HepG2 (cell line): ENCODE results near the gene MFNG. TPM values are rescaled to one million over a fixed set of nuclear protein-coding genes. Genes with fewer than 3 reads are reported as not detected.

Experiments
- ATAC-seq: fragments of 200-7000 bp; cut with Tn5 transposase; 3 replicates; pipeline ENCODE4 v1.9.1; 2020; ENCODE audit warnings: mild to moderate bottlenecking, moderate library complexity
- BruUV-seq: library from RNA; stranded (reverse); fragments of 400-500 nt; replicated peaks from 2 replicates; lab custom pipeline; 2021; lab: Mats Ljungman, UMichigan
- CTCF ChIA-PET: fragments of 300-600 bp; formaldehyde crosslinking; extraction: SDS; loops from one replicate; lab custom pipeline; 2021; ENCODE audit warnings: low total read pairs, inconsistent platforms, low intra/inter-chr PET ratio; lab: Yijun Ruan, JAX
- POLR2A ChIA-PET: fragments of 350-600 bp; sonication (Branson Sonifier 250); formaldehyde crosslinking; loops from one replicate; lab custom pipeline; 2020; ENCODE audit warnings: antibody characterized with exemption, inconsistent platforms; lab: Yijun Ruan, JAX
- DNase-seq: peaks from one replicate; pipeline ENCODE4 v3.0.0-alpha.2; 2015; ENCODE audit warnings: low spot score
- FAIRE-seq: peaks from 3 replicates; lab custom pipeline; 2011; peaks lifted over from hg19 to GRCh38; lab: Jason Lieb, UNC
- H2AFZ ChIP-seq: one replicate; pipeline ENCODE4 v1.6.1; 2011; ENCODE audit warnings: low read length, inconsistent platforms
- H3K27ac ChIP-seq: fragments of 300-600 bp; 3 replicates; pipeline ENCODE4 v1.8.0; 2011; ENCODE audit warnings: mixed run types, mild to moderate bottlenecking, mixed read lengths, low read length, inconsistent platforms; ENCODE audit not compliant: insufficient read depth; ENCODE audit errors: extremely low read length
- H3K27me3 ChIP-seq, 2 experiments: fragments of 200-600 bp in 1 of 2; 2 replicates in 1 of 2; 3 replicates in 1 of 2; pipeline versions ENCODE4 v1.6.0 to v1.8.0; 2011; ENCODE audit warnings: low read length in 2 of 2, mild to moderate bottlenecking in 2 of 2, moderate library complexity in 2 of 2, inconsistent platforms in 1 of 2; ENCODE audit not compliant: insufficient read depth in 2 of 2, control insufficient read depth in 1 of 2
- H3K36me3 ChIP-seq, 2 experiments: fragments of 200-600 bp in 1 of 2; replicated peaks in 1 of 2; 2 replicates in 1 of 2; 3 replicates in 1 of 2; pipeline versions ENCODE4 v1.5.1 to v1.8.0; 2011; ENCODE audit warnings: low read length in 2 of 2, inconsistent platforms in 1 of 2; ENCODE audit not compliant: insufficient read depth in 2 of 2, control insufficient read depth in 1 of 2
- H3K4me1 ChIP-seq: 2 replicates; pipeline ENCODE4 v1.5.1; 2012; ENCODE audit warnings: low read length, inconsistent platforms; ENCODE audit not compliant: insufficient read depth
- H3K4me2 ChIP-seq: 2 replicates; pipeline ENCODE4 v1.6.0; 2011; ENCODE audit warnings: low read depth, low read length, inconsistent platforms
- H3K4me3 ChIP-seq, 3 experiments: fragments of 200-600 bp in 1 of 3; sonication (generic), shearing (Covaris generic) in 1 of 3; replicated peaks in 1 of 3; 2 replicates each; pipeline ENCODE4 v1.5.1; 2011 to 2016; ENCODE audit warnings: low read length in 3 of 3, inconsistent platforms in 2 of 3, low read depth in 2 of 3, mild to moderate bottlenecking in 2 of 3, control low read depth in 1 of 3, mixed read lengths in 1 of 3; ENCODE audit not compliant: insufficient read depth in 1 of 3
- H3K79me2 ChIP-seq: one replicate; pipeline ENCODE4 v1.6.1; 2011; ENCODE audit warnings: low read length, inconsistent platforms; ENCODE audit not compliant: insufficient read depth
- H3K9ac ChIP-seq: 2 replicates; pipeline ENCODE4 v1.6.0; 2011; ENCODE audit warnings: mild to moderate bottlenecking, low read depth, low read length, inconsistent platforms; ENCODE audit not compliant: insufficient read depth
- H3K9me3 ChIP-seq: 2 replicates; pipeline ENCODE4 v1.5.1; 2012; ENCODE audit warnings: mild to moderate bottlenecking, low read length
- H4K20me1 ChIP-seq: 2 replicates; pipeline ENCODE4 v1.6.0; 2011; ENCODE audit warnings: inconsistent platforms, mild to moderate bottlenecking, low read length, moderate library complexity; ENCODE audit not compliant: insufficient read depth
- GRHL1 ChIP-seq: sonication (generic); formaldehyde crosslinking; conservative IDR thresholded peaks from 2 replicates; pipeline ENCODE4 v1.8.0; 2022; ENCODE audit warnings: missing genetic modification reagents
- HHEX ChIP-seq: IDR thresholded peaks from 2 replicates; pipeline ENCODE4 v1.6.1; 2016; ENCODE audit warnings: control low read depth
- JUND ChIP-seq: sonication (generic); formaldehyde crosslinking; IDR thresholded peaks from 2 replicates; pipeline ENCODE4 v1.8.0; 2022; ENCODE audit warnings: mild to moderate bottlenecking, missing genetic modification reagents
- MEIS1 ChIP-seq: sonication (generic); formaldehyde crosslinking; IDR thresholded peaks from 2 replicates; pipeline ENCODE4 v1.9.0; 2021; ENCODE audit warnings: mild to moderate bottlenecking, missing genetic modification reagents, moderate library complexity, borderline replicate concordance
- PHF20 ChIP-seq: sonication (generic); formaldehyde crosslinking; IDR thresholded peaks from 2 replicates; pipeline ENCODE4 v1.5.0; 2020; ENCODE audit warnings: mild to moderate bottlenecking, missing genetic modification reagents
- POGK ChIP-seq: sonication (generic); formaldehyde crosslinking; conservative IDR thresholded peaks from 2 replicates; pipeline ENCODE4 v1.8.0; 2022; ENCODE audit warnings: mild to moderate bottlenecking, moderate library complexity, missing genetic modification reagents
- RFX5 ChIP-seq: IDR thresholded peaks from 2 replicates; pipeline ENCODE4 v1.6.1; 2011; ENCODE audit warnings: low read depth, low read length, improper control_type of control experiment
- SUZ12 ChIP-seq: fragments of 150-350 bp; IDR thresholded peaks from 2 replicates; pipeline ENCODE4 v1.6.1; 2014; ENCODE audit warnings: low read depth, low read length
- ZBED4 ChIP-seq: sonication (generic); formaldehyde crosslinking; IDR thresholded peaks from 2 replicates; pipeline ENCODE4 v1.4.0; 2020; ENCODE audit warnings: missing genetic modification reagents, borderline replicate concordance
- ZBTB8A ChIP-seq: sonication (generic); formaldehyde crosslinking; IDR thresholded peaks from 2 replicates; pipeline ENCODE4 v1.4.0; 2020; ENCODE audit warnings: mild to moderate bottlenecking, low read depth, missing genetic modification reagents, borderline replicate concordance
- ZNF329 ChIP-seq: sonication (generic); formaldehyde crosslinking; IDR thresholded peaks from 2 replicates; pipeline ENCODE4 v1.9.0; 2021; ENCODE audit warnings: low read depth, mild to moderate bottlenecking, missing genetic modification reagents
- ZNF451 ChIP-seq: sonication (generic); formaldehyde crosslinking; IDR thresholded peaks from 2 replicates; pipeline ENCODE4 v1.5.0; 2020; ENCODE audit warnings: mild to moderate bottlenecking, missing genetic modification reagents
- ZNF576 ChIP-seq: sonication (generic); formaldehyde crosslinking; IDR thresholded peaks from 2 replicates; pipeline ENCODE4 v1.4.0; 2020; ENCODE audit warnings: mild to moderate bottlenecking, missing genetic modification reagents
- ZNF704 ChIP-seq: sonication (generic); formaldehyde crosslinking; IDR thresholded peaks from 2 replicates; pipeline ENCODE4 v1.8.1; 2023; ENCODE audit warnings: mild to moderate bottlenecking, inconsistent platforms, moderate library complexity, missing genetic modification reagents, borderline replicate concordance
- WGBS: methylation state at CpG from one replicate; pipeline ENCODE4 v1.1.6; 2017; ENCODE audit warnings: low lambda C conversion rate; 5-methylcytosine and 5-hydroxymethylcytosine counted together
- in situ Hi-C: cut with HindIII; loops from 2 replicates; pipeline ENCODE4 v1.10.0; 2017; ENCODE audit warnings: low pct_unique_long_range_greater_than_20kb; ENCODE audit not compliant: extremely low pct_ligation_motif_present
- intact Hi-C: fragments of 100-400 bp; cut with micrococcal nuclease; formaldehyde crosslinking; loops from one replicate; pipeline ENCODE4 v1.10.0; 2022; ENCODE audit not compliant: unreplicated experiment
- polyA plus RNA-seq, 8 experiments: library from polyadenylated mRNA; depleted of rRNA in 3 of 8; stranded (reverse) in 7 of 8; unstranded in 1 of 8; fragments of >200 nt; fragmentation: Illumina TruSeq in 4 of 8; extraction: Trizol in 4 of 8; gene quantifications; 2 replicates each; pipeline versions ENCODE4 v1.2.1 to v1.2.3, GENCODE V29; 2011 to 2016; ENCODE audit warnings: low read depth in 4 of 8, missing spikeins in 1 of 8, mixed read lengths in 1 of 8; ENCODE audit not compliant: insufficient read depth in 1 of 8
- total RNA-seq, 5 experiments: library from RNA; depleted of rRNA; stranded (reverse); fragments of >200 nt; fragmentation: Illumina TruSeq; extraction: Trizol; gene quantifications; 2 replicates each; pipeline ENCODE4 v1.2.3, GENCODE V29; 2016; ENCODE audit warnings: low read depth in 1 of 5

Gene MFNG
- total and polyA plus RNA-seq, 2 of the 13 experiments (the other 11 are each of a cell fraction or from before 2014, with no cell fraction given): 1.0 to 11.7 TPM

- TF ChIP-seq ZNF576 (CRISPR knock-in tag) (no peak), MEIS1 (no peak)
- TF ChIP-seq, all 625 proteins: peak for 9
Measured at GRCh38 chr22:37535159-37535558, 49.0 kb upstream of the MFNG start (continued).

GRCh38 chr22:37534445-37534844, 48.3 kb upstream of the MFNG start:
- Histone ChIP-seq H4K20me1 (no peaks in the 10 kb centered on the region), H3K4me2 (no peak overlapping the region), H3K9ac (no peak overlapping the region), H3K27ac (no peak overlapping the region), H3K36me3 (no peaks in the 10 kb centered on the region), H3K79me2 (no peaks in the 10 kb centered on the region), H3K27me3 (peaks cover 0 to 13% of the 10 kb centered on the region in 2 experiments; a peak in 1 of 5 replicates), H3K9me3 (no peaks in the 10 kb centered on the region), H3K4me3 (no peak overlapping the region), H2AFZ (no peak overlapping the region), H3K4me1 (peaks cover 55% of the 10 kb centered on the region)
- 66% methylated on average over 3 of the region's 3 CpGs for WGBS
- ChIA-PET CTCF (no interaction called here), POLR2A (interaction anchor here (1.3 kb wide), 1 partner anchor 34 kb away, joined by 5 read pairs; no protein-coding TSS in a partner anchor)
- in situ Hi-C loops: no loop called here
- intact Hi-C loops: no loop called here
- ATAC-seq: no peak
- no peak for FAIRE-seq
- no peak for DNase-seq
- BruUV-seq: no TSS peak
- TF ChIP-seq JUND (CRISPR knock-in tag) (no peak), ZBTB8A (CRISPR knock-in tag) (no peak), ZNF329 (CRISPR knock-in tag) (no peak), PHF20 (CRISPR knock-in tag) (no peak), POGK (CRISPR knock-in tag) (no peak), ZNF704 (CRISPR knock-in tag) (no peak), ZNF451 (no peak), HHEX (CRISPR knock-in tag) (no peak), RFX5 (no peak), GRHL1 (no peak), SUZ12 (no peak), ZBED4 (CRISPR knock-in tag) (no peak)
